ENCODE measurements around the gene ALDH2.
"Not testable (repeated sequence)": the region's sequence is repeated elsewhere in the genome, so short reads cannot be mapped to it uniquely, and the experiment has no call there.

The ALDH2 gene

DNA sequence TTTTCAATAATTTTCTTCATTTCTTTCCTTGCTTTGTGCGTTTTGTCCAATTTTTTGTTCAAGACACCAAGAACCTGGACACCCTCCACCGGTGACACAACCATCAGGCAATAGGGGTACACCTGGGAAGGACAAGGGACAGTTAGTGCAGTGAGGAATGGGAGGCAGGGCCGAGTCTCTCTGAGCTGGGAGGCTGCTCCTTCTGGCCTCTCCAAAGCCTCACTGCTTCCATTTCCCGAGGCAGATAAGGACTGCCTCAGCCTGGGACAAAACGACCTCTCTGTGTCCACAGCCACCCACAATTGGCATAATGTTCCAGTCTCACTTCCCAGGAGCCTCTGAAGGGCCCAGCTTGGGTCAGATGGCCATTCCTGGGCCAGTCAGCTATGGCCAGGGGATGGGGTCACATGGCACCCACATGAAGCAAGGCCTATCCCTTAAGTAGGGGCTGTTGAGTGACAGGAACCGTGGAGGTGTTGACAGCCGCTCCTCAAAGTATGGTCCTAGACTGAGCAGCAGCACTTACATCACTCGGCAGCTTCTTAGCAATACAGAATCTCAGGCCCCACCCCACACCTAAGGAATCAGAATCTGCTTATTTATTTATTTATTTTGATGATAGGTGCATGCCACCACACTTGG lies 61.7 kb downstream of the ALDH2 start:
- no peaks in the 10 kb centered on the region for H4K20me1 ChIP-seq (ENCODE audit: control insufficient read depth, insufficient read depth, low read depth, low read length)
- no peaks in the 10 kb centered on the region for H3K79me2 ChIP-seq (ENCODE audit: control insufficient read depth, low read length)
- no peaks in the 10 kb centered on the region for H3F3A ChIP-seq (ENCODE audit: control insufficient read depth, insufficient read depth)
- no peaks in the 10 kb centered on the region for H3K9me3 ChIP-seq (ENCODE audit: control insufficient read depth, insufficient read depth, low read length)
- no peaks in the 10 kb centered on the region for H3K9me2 ChIP-seq (replicated peaks; ENCODE audit: control insufficient read depth, low read length)
- H3K36me3 ChIP-seq (ENCODE audit: control insufficient read depth, low read length) = no peaks in the 10 kb centered on the region
- H3K4me2 ChIP-seq (ENCODE audit: low read length) = no peak overlapping the region
- no peaks in the 10 kb centered on the region for H3K27me3 ChIP-seq (ENCODE audit: control insufficient read depth, low read length)
- H3K4me1 ChIP-seq (ENCODE audit: control insufficient read depth, low read length) = peaks cover 6% of the 10 kb centered on the region
- no peak overlapping the region for H3K4me3 ChIP-seq (ENCODE audit: low read length)
- no peak overlapping the region for H3K27ac ChIP-seq (ENCODE audit: low read depth, low read length)
- TF ChIP-seq EZH2phosphoT487 (IDR thresholded peaks at IDR 0.05; ENCODE audit: borderline replicate concordance, low read length) = no peak
- TF ChIP-seq, protein P1, sequence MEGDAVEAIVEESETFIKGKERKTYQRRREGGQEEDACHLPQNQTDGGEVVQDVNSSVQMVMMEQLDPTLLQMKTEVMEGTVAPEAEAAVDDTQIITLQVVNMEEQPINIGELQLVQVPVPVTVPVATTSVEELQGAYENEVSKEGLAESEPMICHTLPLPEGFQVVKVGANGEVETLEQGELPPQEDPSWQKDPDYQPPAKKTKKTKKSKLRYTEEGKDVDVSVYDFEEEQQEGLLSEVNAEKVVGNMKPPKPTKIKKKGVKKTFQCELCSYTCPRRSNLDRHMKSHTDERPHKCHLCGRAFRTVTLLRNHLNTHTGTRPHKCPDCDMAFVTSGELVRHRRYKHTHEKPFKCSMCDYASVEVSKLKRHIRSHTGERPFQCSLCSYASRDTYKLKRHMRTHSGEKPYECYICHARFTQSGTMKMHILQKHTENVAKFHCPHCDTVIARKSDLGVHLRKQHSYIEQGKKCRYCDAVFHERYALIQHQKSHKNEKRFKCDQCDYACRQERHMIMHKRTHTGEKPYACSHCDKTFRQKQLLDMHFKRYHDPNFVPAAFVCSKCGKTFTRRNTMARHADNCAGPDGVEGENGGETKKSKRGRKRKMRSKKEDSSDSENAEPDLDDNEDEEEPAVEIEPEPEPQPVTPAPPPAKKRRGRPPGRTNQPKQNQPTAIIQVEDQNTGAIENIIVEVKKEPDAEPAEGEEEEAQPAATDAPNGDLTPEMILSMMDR (IDR thresholded peaks at IDR 0.05; ENCODE audit: low read depth, low read length, poor library complexity, severe bottlenecking) = no peak

DNA sequence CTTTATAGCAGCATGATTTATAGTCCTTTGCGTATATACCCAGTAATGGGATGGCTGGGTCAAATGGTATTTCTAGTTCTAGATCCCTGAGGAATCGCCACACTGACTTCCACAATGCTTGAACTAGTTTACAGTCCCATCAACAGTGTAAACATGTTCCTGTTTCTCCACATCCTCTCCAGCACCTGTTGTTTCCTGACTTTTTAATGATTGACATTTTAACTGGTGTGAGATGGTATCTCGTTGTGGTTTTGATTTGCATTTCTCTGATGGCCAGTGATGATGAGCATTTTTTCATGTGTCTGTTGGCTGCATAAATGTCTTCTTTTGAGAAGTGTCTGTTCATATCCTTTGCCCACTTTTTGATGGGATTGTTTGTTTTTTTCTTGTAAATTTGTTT lies 62.9 kb downstream of the ALDH2 start:
- not testable (repeated sequence) for H3K27me3 ChIP-seq (ENCODE audit: control insufficient read depth, low read length); H3K4me1 ChIP-seq (ENCODE audit: control insufficient read depth, low read length); H3K9me2 ChIP-seq (replicated peaks; ENCODE audit: control insufficient read depth, low read length); H3F3A ChIP-seq (ENCODE audit: control insufficient read depth, insufficient read depth); H4K20me1 ChIP-seq (ENCODE audit: control insufficient read depth, insufficient read depth, low read depth, low read length); H3K4me3 ChIP-seq (ENCODE audit: low read length); H3K79me2 ChIP-seq (ENCODE audit: control insufficient read depth, low read length); H3K27ac ChIP-seq (ENCODE audit: low read depth, low read length); H3K9me3 ChIP-seq (ENCODE audit: control insufficient read depth, insufficient read depth, low read length); H3K36me3 ChIP-seq (ENCODE audit: control insufficient read depth, low read length); H3K4me2 ChIP-seq (ENCODE audit: low read length)

DNA sequence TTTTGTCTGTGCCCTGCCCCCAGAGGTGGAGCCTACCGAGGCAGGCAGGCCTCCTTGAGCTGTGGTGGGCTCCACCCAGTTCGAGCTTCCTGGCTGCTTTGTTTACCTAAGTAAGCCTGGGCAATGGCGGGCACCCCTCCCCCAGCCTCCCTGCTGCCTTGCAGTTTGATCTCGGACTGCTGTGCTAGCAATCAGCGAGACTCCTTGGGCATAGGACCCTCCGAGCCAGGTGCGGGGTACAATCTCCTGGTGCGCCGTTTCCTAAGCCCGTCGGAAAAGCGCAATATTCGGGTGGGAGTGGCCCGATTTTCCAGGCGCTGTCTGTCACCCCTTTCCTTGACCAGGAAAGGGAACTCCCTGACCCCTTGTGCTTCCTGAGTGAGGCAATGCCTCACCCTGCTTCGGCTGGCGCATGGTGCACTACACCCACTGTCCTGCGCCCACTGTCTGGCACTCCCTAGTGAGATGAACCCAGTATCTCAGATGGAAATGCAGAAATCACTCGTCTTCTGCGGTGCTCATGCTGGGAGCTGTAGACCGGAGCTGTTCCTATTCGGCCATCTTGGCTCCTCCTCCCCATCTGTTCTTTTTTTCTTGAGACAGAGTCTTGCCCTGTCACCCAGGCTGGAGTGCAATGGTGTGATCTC lies 68.1 kb downstream of the ALDH2 start:
- H3K4me3 ChIP-seq (ENCODE audit: low read length); H3K27ac ChIP-seq (ENCODE audit: low read depth, low read length); H3K4me1 ChIP-seq (ENCODE audit: control insufficient read depth, low read length); H3K9me3 ChIP-seq (ENCODE audit: control insufficient read depth, insufficient read depth, low read length); H3F3A ChIP-seq (ENCODE audit: control insufficient read depth, insufficient read depth); H3K27me3 ChIP-seq (ENCODE audit: control insufficient read depth, low read length); H3K4me2 ChIP-seq (ENCODE audit: low read length); H3K9me2 ChIP-seq (replicated peaks; ENCODE audit: control insufficient read depth, low read length); H4K20me1 ChIP-seq (ENCODE audit: control insufficient read depth, insufficient read depth, low read depth, low read length): not testable (repeated sequence)
- Histone ChIP-seq H3K36me3 (ENCODE audit: control insufficient read depth, low read length) (peaks cover 11% of the 10 kb centered on the region), H3K79me2 (ENCODE audit: control insufficient read depth, low read length) (peaks cover 14% of the 10 kb centered on the region)

DNA sequence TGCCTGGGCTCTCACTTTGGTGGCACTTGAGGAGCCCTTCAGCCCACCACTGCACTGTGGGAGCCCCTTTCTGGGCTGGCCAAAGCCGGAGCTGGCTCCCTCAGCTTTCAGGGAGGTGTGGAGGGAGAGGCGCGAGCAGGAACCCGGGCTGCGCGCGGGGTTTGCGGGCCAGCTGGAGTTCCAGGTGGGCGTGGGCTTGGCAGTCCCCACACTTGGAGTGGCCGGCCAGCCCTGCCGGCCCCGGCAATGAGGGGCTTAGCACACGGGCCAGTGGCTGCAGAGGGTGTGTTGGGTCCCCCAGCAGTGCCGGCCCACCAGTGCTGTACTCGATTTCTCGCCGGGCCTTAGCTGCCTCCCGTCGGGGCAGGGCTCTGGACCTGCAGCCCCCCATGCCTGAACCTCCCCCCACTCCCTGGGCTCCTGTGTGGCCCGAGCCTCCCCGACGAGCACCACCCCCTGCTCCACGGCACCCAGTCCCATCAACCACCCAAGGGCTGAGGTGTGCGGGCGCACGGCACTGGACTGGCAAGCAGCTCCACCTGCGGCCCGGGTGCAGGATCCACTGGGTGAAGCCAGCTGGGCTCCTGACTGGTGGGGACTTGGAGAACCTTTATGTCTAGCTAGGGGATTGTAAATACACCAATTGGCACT lies 68.9 kb downstream of the ALDH2 start:
- not testable (repeated sequence) for H3K4me3 ChIP-seq (ENCODE audit: low read length)

DNA sequence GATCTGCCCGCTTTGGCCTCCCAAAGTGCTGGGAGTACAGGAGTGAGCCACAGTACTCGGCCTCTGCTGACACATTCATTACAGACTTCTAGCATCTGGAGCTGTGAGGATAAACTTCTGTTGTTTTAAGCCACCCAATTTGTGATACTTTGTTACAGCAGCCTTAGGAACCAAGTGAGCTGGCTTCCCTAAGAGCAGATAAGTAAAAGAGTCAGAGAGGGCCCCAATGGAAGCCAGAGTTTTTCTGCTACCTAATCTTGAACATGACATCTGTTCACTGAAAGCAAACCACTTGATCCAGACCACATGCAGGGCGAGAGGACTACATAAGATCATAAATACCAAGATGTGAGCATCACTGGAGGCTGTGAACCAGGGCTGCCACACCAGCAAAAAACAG lies 71.6 kb downstream of the ALDH2 start:
- H3K4me3 ChIP-seq (ENCODE audit: low read length) = no peak overlapping the region
- no peak overlapping the region for H3K4me2 ChIP-seq (ENCODE audit: low read length)
- no peak overlapping the region for H3K27ac ChIP-seq (ENCODE audit: low read depth, low read length)
- H3K36me3 ChIP-seq (ENCODE audit: control insufficient read depth, low read length) = peaks cover 28% of the 10 kb centered on the region
- H3K9me3 ChIP-seq (ENCODE audit: control insufficient read depth, insufficient read depth, low read length) = no peaks in the 10 kb centered on the region
- H4K20me1 ChIP-seq (ENCODE audit: control insufficient read depth, insufficient read depth, low read depth, low read length) = no peaks in the 10 kb centered on the region
- H3K79me2 ChIP-seq (ENCODE audit: control insufficient read depth, low read length) = peaks cover 48% of the 10 kb centered on the region
- peaks cover 14% of the 10 kb centered on the region for H3K4me1 ChIP-seq (ENCODE audit: control insufficient read depth, low read length)
- H3K9me2 ChIP-seq (replicated peaks; ENCODE audit: control insufficient read depth, low read length) = no peaks in the 10 kb centered on the region
- H3F3A ChIP-seq (ENCODE audit: control insufficient read depth, insufficient read depth) = no peaks in the 10 kb centered on the region
- no peaks in the 10 kb centered on the region for H3K27me3 ChIP-seq (ENCODE audit: control insufficient read depth, low read length)
- TF ChIP-seq, protein P1 (IDR thresholded peaks at IDR 0.05; ENCODE audit: low read depth, low read length, poor library complexity, severe bottlenecking) = no peak
- no peak for TF ChIP-seq EZH2phosphoT487 (IDR thresholded peaks at IDR 0.05; ENCODE audit: borderline replicate concordance, low read length)

More for the DNA sequence above, 68.9 kb downstream of the ALDH2 start:
- H3K9me3 ChIP-seq (ENCODE audit: control insufficient read depth, insufficient read depth, low read length); H3F3A ChIP-seq (ENCODE audit: control insufficient read depth, insufficient read depth); H3K4me2 ChIP-seq (ENCODE audit: low read length); H4K20me1 ChIP-seq (ENCODE audit: control insufficient read depth, insufficient read depth, low read depth, low read length); H3K4me1 ChIP-seq (ENCODE audit: control insufficient read depth, low read length); H3K27me3 ChIP-seq (ENCODE audit: control insufficient read depth, low read length); H3K9me2 ChIP-seq (replicated peaks; ENCODE audit: control insufficient read depth, low read length); H3K27ac ChIP-seq (ENCODE audit: low read depth, low read length): not testable (repeated sequence)
- Histone ChIP-seq H3K36me3 (ENCODE audit: control insufficient read depth, low read length) (peaks cover 17% of the 10 kb centered on the region), H3K79me2 (ENCODE audit: control insufficient read depth, low read length) (peaks cover 22% of the 10 kb centered on the region)

All from DOHH2 (cell line).